Left ventricle myocardium inferior (tissue), 1 donor: ENCODE results near the gene SEMA3B. TPM values are rescaled to one million over a fixed set of nuclear protein-coding genes. Genes with fewer than 3 reads are reported as not detected.

Experiments used
- DNase-seq: peaks from one replicate; pipeline ENCODE4 v3.0.0-alpha.2; 2020
- H3K27ac ChIP-seq: fragments of 200-600 bp; replicated peaks from 2 replicates; pipeline ENCODE4 v1.8.0; 2021
- H3K27me3 ChIP-seq: fragments of 200-600 bp; 2 replicates; pipeline ENCODE4 v1.8.0; 2021; ENCODE audit warnings: low read depth
- H3K36me3 ChIP-seq: fragments of 200-600 bp; 2 replicates; pipeline ENCODE4 v1.8.0; 2021
- H3K4me1 ChIP-seq: fragments of 200-600 bp; 2 replicates; pipeline ENCODE4 v1.8.0; 2021
- H3K4me3 ChIP-seq: fragments of 200-600 bp; 2 replicates; pipeline ENCODE4 v1.8.0; 2021; ENCODE audit warnings: mild to moderate bottlenecking, moderate library complexity
- H3K9me3 ChIP-seq: fragments of 200-600 bp; replicated peaks from 2 replicates; pipeline ENCODE4 v1.8.0; 2021
- CTCF ChIP-seq: fragments of 200-600 bp; IDR thresholded peaks from 2 replicates; pipeline ENCODE4 v1.8.0; 2021; ENCODE audit warnings: antibody characterized with exemption, mild to moderate bottlenecking, borderline replicate concordance
- intact Hi-C: fragments of 100-400 bp; cut with micrococcal nuclease; formaldehyde crosslinking; loops from one replicate; pipeline ENCODE4 v1.11.0; 2022
- total RNA-seq: library from RNA; stranded (reverse); fragmentation: NEBNext Ultra II Directional; extraction: Animal tissue kit (Norgen Biotek cat#: 25700); gene quantifications from one replicate; pipeline ENCODE4 v1.2.1, GENCODE V29; 2021
- donor health status: DM: no; HTN: yes; CAD: no; lungs with severe emphysema.

SEMA3B gene
- total RNA-seq, 1 donor from 2014 or later = 23.2 TPM

GRCh38 chr3:50263478-50264382 lies 5.2 kb upstream of the SEMA3B start:
- Histone ChIP-seq H3K4me3 (peak overlapping the region; percentile 23), H3K4me1 (peaks cover 81% of the 10 kb centered on the region), H3K27ac (peak overlapping the region; percentile 99), H3K36me3 (no peaks in the 10 kb centered on the region), H3K9me3 (no peaks in the 10 kb centered on the region), H3K27me3 (no peaks in the 10 kb centered on the region)
- intact Hi-C loops = no loop called here
- no peak for DNase-seq
- no peak for TF ChIP-seq CTCF

DNA sequence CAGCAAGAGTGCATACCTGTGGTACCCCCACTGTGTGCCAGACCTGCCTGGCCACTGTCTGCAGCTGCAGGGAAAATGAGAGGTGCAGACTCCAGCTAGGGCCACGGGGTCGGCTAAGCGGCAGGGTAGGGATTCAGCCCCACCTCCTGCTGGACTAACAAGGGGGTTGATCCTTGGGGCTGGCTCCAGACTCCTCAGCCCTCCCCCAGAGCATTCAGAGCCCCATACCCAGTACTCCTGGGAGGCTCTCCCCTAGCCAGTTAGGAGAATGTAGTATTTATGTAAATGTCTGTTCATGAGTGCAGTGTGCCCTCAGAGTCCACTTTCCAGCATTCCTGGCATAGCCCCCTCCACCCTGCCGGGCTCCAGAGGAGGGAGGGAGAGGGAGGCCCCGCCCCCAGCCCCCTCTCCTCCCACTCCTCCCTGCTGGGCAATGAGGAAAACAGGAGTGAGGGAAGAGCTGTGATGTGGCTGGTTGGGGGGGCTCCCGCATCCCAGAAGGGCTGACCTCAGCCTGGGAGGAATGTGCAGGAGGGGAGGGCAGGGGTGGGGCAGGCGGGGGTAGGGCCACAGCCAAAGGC lies 4.5 kb upstream of the SEMA3B start:
- Histone ChIP-seq H3K27ac (peak overlapping the region; percentile 99), H3K27me3 (no peaks in the 10 kb centered on the region), H3K4me1 (peaks cover 81% of the 10 kb centered on the region), H3K4me3 (peak overlapping the region; percentile 23), H3K9me3 (no peaks in the 10 kb centered on the region), H3K36me3 (no peaks in the 10 kb centered on the region)
- no peak for TF ChIP-seq CTCF
- intact Hi-C loops = no loop called here
- peak; percentile 78 for DNase-seq

DNA sequence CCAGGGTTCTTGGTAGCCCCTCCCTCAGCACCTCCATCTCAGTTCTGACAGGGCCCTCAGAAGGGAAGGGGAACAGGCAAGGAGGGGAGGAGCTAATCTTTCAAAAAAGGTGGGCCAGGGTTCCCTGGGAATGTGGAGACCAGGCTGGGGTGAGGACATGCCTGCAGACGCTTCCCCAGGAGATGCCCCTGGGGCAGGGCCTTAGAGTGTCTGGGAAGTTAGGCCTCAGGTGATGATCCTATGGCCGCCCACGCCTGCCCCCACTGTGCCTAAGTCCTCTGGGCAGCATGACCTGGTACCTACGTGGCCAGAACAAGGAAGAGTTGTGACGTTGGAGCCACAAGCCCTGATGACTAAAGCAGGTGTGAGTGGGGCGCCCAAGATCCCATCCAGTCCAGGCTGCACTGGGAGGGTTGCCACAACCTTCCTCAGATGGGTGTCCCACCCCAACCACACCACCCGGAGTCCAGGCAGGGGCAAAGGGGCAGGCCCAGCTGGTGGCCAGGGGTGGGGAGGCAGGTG lies 3.9 kb upstream of the SEMA3B start:
- intact Hi-C loops = no loop called here
- H3K4me3 ChIP-seq = peak overlapping the region; percentile 33

GRCh38 chr3:50265571-50265970 lies 3.4 kb upstream of the SEMA3B start:
- no peak for DNase-seq
- no peak for TF ChIP-seq CTCF
- Histone ChIP-seq H3K4me1 (peaks cover 77% of the 10 kb centered on the region), H3K9me3 (no peaks in the 10 kb centered on the region), H3K27ac (peak overlapping the region; percentile 99), H3K36me3 (no peaks in the 10 kb centered on the region), H3K4me3 (no peak overlapping the region), H3K27me3 (no peaks in the 10 kb centered on the region)
- intact Hi-C loops = no loop called here

More for the DNA sequence above, 3.9 kb upstream of the SEMA3B start:
- H3K36me3 ChIP-seq = no peaks in the 10 kb centered on the region
- peak overlapping the region; percentile 99 for H3K27ac ChIP-seq
- no peak for TF ChIP-seq CTCF
- H3K9me3 ChIP-seq = no peaks in the 10 kb centered on the region
- no peaks in the 10 kb centered on the region for H3K27me3 ChIP-seq
- H3K4me1 ChIP-seq = peaks cover 82% of the 10 kb centered on the region
- DNase-seq = no peak

GRCh38 chr3:50266017-50266416 lies 2.9 kb upstream of the SEMA3B start:
- peak overlapping the region; percentile 99 for H3K27ac ChIP-seq
- intact Hi-C loops = no loop called here
- TF ChIP-seq CTCF = no peak
- H3K36me3 ChIP-seq = no peaks in the 10 kb centered on the region
- no peaks in the 10 kb centered on the region for H3K27me3 ChIP-seq
- peaks cover 72% of the 10 kb centered on the region for H3K4me1 ChIP-seq
- H3K4me3 ChIP-seq = peak overlapping the region; percentile 70
- DNase-seq = no peak
- no peaks in the 10 kb centered on the region for H3K9me3 ChIP-seq
